HUES6 (cell line): ENCODE measurements around the gene SBDS.
"Not testable (repeated sequence)": the region's sequence is repeated elsewhere in the genome, so short reads cannot be mapped to it uniquely, and the experiment has no call there.

Source experiments
- H3K27ac ChIP-seq: 2 replicates; pipeline ENCODE4 v1.7.0; 2013; ENCODE audit warnings: low read depth, mild to moderate bottlenecking, low read length, inconsistent platforms
- H3K27me3 ChIP-seq: 2 replicates; pipeline ENCODE4 v1.6.1; 2013; ENCODE audit warnings: low read length; ENCODE audit not compliant: control insufficient read depth, insufficient read depth
- H3K36me3 ChIP-seq: 2 replicates; pipeline ENCODE4 v1.6.1; 2013; ENCODE audit warnings: low read length; ENCODE audit not compliant: control insufficient read depth, insufficient read depth
- H3K4me1 ChIP-seq: 2 replicates; pipeline ENCODE4 v1.6.1; 2013; ENCODE audit warnings: low read length; ENCODE audit not compliant: control insufficient read depth, insufficient read depth
- H3K4me3 ChIP-seq: 2 replicates; pipeline ENCODE4 v1.5.1; 2013; ENCODE audit warnings: low read depth, low read length
- H3K9ac ChIP-seq: one replicate; pipeline ENCODE4 v1.6.1; 2013; ENCODE audit warnings: mild to moderate bottlenecking, low read length
- H3K9me3 ChIP-seq: 2 replicates; pipeline ENCODE4 v1.6.1; 2013; ENCODE audit warnings: low read depth, low read length; ENCODE audit not compliant: control insufficient read depth, insufficient read depth

SBDS gene

GRCh38 chr7:67019562-67020390, 24.4 kb upstream of the SBDS start:
- Histone ChIP-seq H3K27me3 (no peaks in the 10 kb centered on the region), H3K9me3 (no peaks in the 10 kb centered on the region), H3K4me1 (no peaks in the 10 kb centered on the region), H3K27ac (no peak overlapping the region), H3K36me3 (peaks cover 47% of the 10 kb centered on the region), H3K4me3 (no peak overlapping the region), H3K9ac (no peak overlapping the region)

GRCh38 chr7:67018940-67019339, 23.6 kb upstream of the SBDS start:
- Histone ChIP-seq H3K4me1 (no peaks in the 10 kb centered on the region), H3K27ac (no peak overlapping the region), H3K4me3 (no peak overlapping the region), H3K9me3 (no peaks in the 10 kb centered on the region), H3K9ac (no peak overlapping the region), H3K36me3 (peaks cover 54% of the 10 kb centered on the region), H3K27me3 (no peaks in the 10 kb centered on the region)

GRCh38 chr7:67017971-67018370, 22.6 kb upstream of the SBDS start:
- peaks cover 56% of the 10 kb centered on the region for H3K36me3 ChIP-seq
- H3K4me3 ChIP-seq, H3K9me3 ChIP-seq, H3K9ac ChIP-seq, H3K27me3 ChIP-seq, H3K27ac ChIP-seq, H3K4me1 ChIP-seq: not testable (repeated sequence)

GRCh38 chr7:67014076-67014622, 18.8 kb upstream of the SBDS start:
- not testable (repeated sequence) for H3K9ac ChIP-seq, H3K4me3 ChIP-seq, H3K4me1 ChIP-seq, H3K27ac ChIP-seq, H3K9me3 ChIP-seq, H3K27me3 ChIP-seq
- peaks cover 38% of the 10 kb centered on the region for H3K36me3 ChIP-seq

- not testable (repeated sequence) for H3K27me3 ChIP-seq, H3K27ac ChIP-seq, H3K4me3 ChIP-seq, H3K9ac ChIP-seq, H3K4me1 ChIP-seq, H3K9me3 ChIP-seq
- H3K36me3 ChIP-seq, result peaks cover 45% of the 10 kb centered on the region
Observed at GRCh38 chr7:67009677-67010076, 14.3 kb upstream of the SBDS start.

GRCh38 chr7:67008260-67008659, 12.9 kb upstream of the SBDS start:
- Histone ChIP-seq H3K4me1 (no peaks in the 10 kb centered on the region), H3K9me3 (no peaks in the 10 kb centered on the region), H3K27me3 (no peaks in the 10 kb centered on the region), H3K36me3 (peaks cover 35% of the 10 kb centered on the region), H3K4me3 (no peak overlapping the region), H3K9ac (no peak overlapping the region), H3K27ac (no peak overlapping the region)

GRCh38 chr7:67006965-67007364, 11.6 kb upstream of the SBDS start:
- H3K9ac ChIP-seq, result no peak overlapping the region
- peaks cover 32% of the 10 kb centered on the region for H3K36me3 ChIP-seq
- H3K9me3 ChIP-seq, result no peaks in the 10 kb centered on the region
- no peak overlapping the region for H3K27ac ChIP-seq
- H3K27me3 ChIP-seq, result no peaks in the 10 kb centered on the region
- no peak overlapping the region for H3K4me3 ChIP-seq
- no peaks in the 10 kb centered on the region for H3K4me1 ChIP-seq

- H3K27me3 ChIP-seq, H3K9ac ChIP-seq, H3K4me3 ChIP-seq, H3K27ac ChIP-seq, H3K9me3 ChIP-seq, H3K4me1 ChIP-seq: not testable (repeated sequence)
- H3K36me3 ChIP-seq, result peaks cover 21% of the 10 kb centered on the region
Observed at GRCh38 chr7:67004145-67004544, 8.8 kb upstream of the SBDS start.

- H3K4me3 ChIP-seq, H3K9ac ChIP-seq, H3K4me1 ChIP-seq, H3K36me3 ChIP-seq, H3K27me3 ChIP-seq, H3K27ac ChIP-seq, H3K9me3 ChIP-seq: not testable (repeated sequence)
Observed at GRCh38 chr7:67000601-67001258, 5.3 kb upstream of the SBDS start.

GRCh38 chr7:66996444-66997191, 1.2 kb upstream of the SBDS start, which contains the start of gene TYW1:
TSS of gene TYW1 (plus strand) at chr7:66996833. CDS start at chr7:66996979, 146 bp downstream.
- H3K27ac ChIP-seq, H3K27me3 ChIP-seq, H3K9me3 ChIP-seq, H3K4me1 ChIP-seq: not testable (repeated sequence)
- H3K36me3 ChIP-seq, result peaks cover 15% of the 10 kb centered on the region
- H3K4me3 ChIP-seq, result peak within 1 kb of the TSS; percentile 85
- H3K9ac ChIP-seq, result peak within 1 kb of the TSS; percentile 83

- not testable (repeated sequence) for H3K27ac ChIP-seq, H3K27me3 ChIP-seq, H3K4me1 ChIP-seq, H3K9me3 ChIP-seq
- H3K36me3 ChIP-seq, result peaks cover 18% of the 10 kb centered on the region
- peak overlapping the region; percentile 79 for H3K9ac ChIP-seq
- H3K4me3 ChIP-seq, result peak overlapping the region; percentile 84
Observed at GRCh38 chr7:66994691-66995049, 716 bp downstream of the SBDS start.
